DND-41 (cell line): ENCODE results near the gene TSPAN9.

ENCODE experiments used
- EZH2 ChIP-seq: IDR thresholded peaks from 3 replicates; pipeline ENCODE4 v1.6.1; 2012; ENCODE audit warnings: borderline replicate concordance, low read depth, mild to moderate bottlenecking, moderate library complexity, low read length, inconsistent platforms; ENCODE audit not compliant: severe bottlenecking
- TF ChIP-seq, protein P1 (sequence below): IDR thresholded peaks from 2 replicates; pipeline ENCODE4 v1.5.1; 2012; ENCODE audit warnings: borderline replicate concordance, low read length, moderate library complexity, mild to moderate bottlenecking; ENCODE audit not compliant: poor library complexity, severe bottlenecking; ENCODE audit errors: extremely low read depth

GRCh38 chr12:3154006-3154405, 76.8 kb downstream of the TSPAN9 start:
- TF ChIP-seq EZH2 = no peak
- TF ChIP-seq, protein P1, sequence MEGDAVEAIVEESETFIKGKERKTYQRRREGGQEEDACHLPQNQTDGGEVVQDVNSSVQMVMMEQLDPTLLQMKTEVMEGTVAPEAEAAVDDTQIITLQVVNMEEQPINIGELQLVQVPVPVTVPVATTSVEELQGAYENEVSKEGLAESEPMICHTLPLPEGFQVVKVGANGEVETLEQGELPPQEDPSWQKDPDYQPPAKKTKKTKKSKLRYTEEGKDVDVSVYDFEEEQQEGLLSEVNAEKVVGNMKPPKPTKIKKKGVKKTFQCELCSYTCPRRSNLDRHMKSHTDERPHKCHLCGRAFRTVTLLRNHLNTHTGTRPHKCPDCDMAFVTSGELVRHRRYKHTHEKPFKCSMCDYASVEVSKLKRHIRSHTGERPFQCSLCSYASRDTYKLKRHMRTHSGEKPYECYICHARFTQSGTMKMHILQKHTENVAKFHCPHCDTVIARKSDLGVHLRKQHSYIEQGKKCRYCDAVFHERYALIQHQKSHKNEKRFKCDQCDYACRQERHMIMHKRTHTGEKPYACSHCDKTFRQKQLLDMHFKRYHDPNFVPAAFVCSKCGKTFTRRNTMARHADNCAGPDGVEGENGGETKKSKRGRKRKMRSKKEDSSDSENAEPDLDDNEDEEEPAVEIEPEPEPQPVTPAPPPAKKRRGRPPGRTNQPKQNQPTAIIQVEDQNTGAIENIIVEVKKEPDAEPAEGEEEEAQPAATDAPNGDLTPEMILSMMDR = no peak
